Vagina (tissue), 2 donors: ENCODE data around the gene LMBRD1. TPM values are rescaled to one million over a fixed set of nuclear protein-coding genes. Genes with fewer than 3 reads are reported as not detected.

Source experiments
- DNase-seq, 2 donors: peaks; one replicate each; pipeline ENCODE4 v3.0.0-alpha.2; 2017; ENCODE audit errors: extremely low spot score in 2 of 2
- H3K27ac ChIP-seq: fragments of 200-600 bp; sonication (generic); one replicate; pipeline ENCODE4 v1.5.1; 2019
- H3K27me3 ChIP-seq: fragments of 200-600 bp; sonication (generic); one replicate; pipeline ENCODE4 v1.5.1; 2019
- H3K36me3 ChIP-seq, 2 donors: fragments of 200-600 bp; sonication (generic); one replicate each; pipeline ENCODE4 v1.5.1; 2017 to 2019
- H3K4me1 ChIP-seq: fragments of 200-600 bp; sonication (generic); one replicate; pipeline ENCODE4 v1.5.1; 2019
- H3K4me3 ChIP-seq, 2 donors: fragments of 200-600 bp; sonication (generic); 1 replicate in 1 of 2; 2 replicates in 1 of 2; pipeline ENCODE4 v1.5.1; 2016 to 2019
- H3K9me3 ChIP-seq: fragments of 200-600 bp; sonication (generic); one replicate; pipeline ENCODE4 v1.5.1; 2019
- POLR2A ChIP-seq, 2 donors: fragments of 450-650 bp; IDR thresholded peaks; one replicate each; pipeline ENCODE4 v1.6.1; 2017; ENCODE audit warnings: antibody characterized with exemption in 2 of 2, mild to moderate bottlenecking in 2 of 2, moderate library complexity in 2 of 2
- POLR2AphosphoS5 ChIP-seq, 2 donors: sonication (generic); formaldehyde crosslinking; IDR thresholded peaks; one replicate each; pipeline ENCODE4 v1.9.0; 2017; ENCODE audit warnings: antibody characterized with exemption in 2 of 2, mild to moderate bottlenecking in 2 of 2, low read depth in 1 of 2; ENCODE audit not compliant: insufficient read depth in 1 of 2
- intact Hi-C: fragments of 100-400 bp; cut with DNase I; formaldehyde crosslinking; loops from one replicate; pipeline ENCODE4 v1.15.1; 2023
- total RNA-seq: library from RNA; depleted of rRNA; stranded (reverse); fragments of >200 nt; gene quantifications from one replicate; pipeline ENCODE4 v1.2.3, GENCODE V29; 2016
- TF ChIP-seq, protein P1 (sequence below), 3 experiments: fragments of 450-650 bp in 2 of 3; fragments of 200-600 bp in 1 of 3; sonication (generic) in 1 of 3; IDR thresholded peaks; one replicate each; pipeline ENCODE4 v1.5.1; 2017 to 2019; ENCODE audit warnings: antibody characterized with exemption in 3 of 3, mild to moderate bottlenecking in 2 of 3, moderate library complexity in 2 of 3

LMBRD1 gene
- total RNA-seq, 1 donor from 2014 or later: 36.6 TPM

- TF ChIP-seq POLR2A (IDR thresholded peaks at IDR 0.05) (no peak), POLR2AphosphoS5 (IDR thresholded peaks at IDR 0.05; ENCODE audit: insufficient read depth in 1 of 2, low read depth in 1 of 2) (no peak)
- TF ChIP-seq, protein P1, sequence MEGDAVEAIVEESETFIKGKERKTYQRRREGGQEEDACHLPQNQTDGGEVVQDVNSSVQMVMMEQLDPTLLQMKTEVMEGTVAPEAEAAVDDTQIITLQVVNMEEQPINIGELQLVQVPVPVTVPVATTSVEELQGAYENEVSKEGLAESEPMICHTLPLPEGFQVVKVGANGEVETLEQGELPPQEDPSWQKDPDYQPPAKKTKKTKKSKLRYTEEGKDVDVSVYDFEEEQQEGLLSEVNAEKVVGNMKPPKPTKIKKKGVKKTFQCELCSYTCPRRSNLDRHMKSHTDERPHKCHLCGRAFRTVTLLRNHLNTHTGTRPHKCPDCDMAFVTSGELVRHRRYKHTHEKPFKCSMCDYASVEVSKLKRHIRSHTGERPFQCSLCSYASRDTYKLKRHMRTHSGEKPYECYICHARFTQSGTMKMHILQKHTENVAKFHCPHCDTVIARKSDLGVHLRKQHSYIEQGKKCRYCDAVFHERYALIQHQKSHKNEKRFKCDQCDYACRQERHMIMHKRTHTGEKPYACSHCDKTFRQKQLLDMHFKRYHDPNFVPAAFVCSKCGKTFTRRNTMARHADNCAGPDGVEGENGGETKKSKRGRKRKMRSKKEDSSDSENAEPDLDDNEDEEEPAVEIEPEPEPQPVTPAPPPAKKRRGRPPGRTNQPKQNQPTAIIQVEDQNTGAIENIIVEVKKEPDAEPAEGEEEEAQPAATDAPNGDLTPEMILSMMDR (IDR thresholded peaks at IDR 0.05): no peak
- Histone ChIP-seq H3K36me3 (no peaks in the 10 kb centered on the region), H3K9me3 (no peaks in the 10 kb centered on the region), H3K4me3 (no peak overlapping the region), H3K27ac (no peak overlapping the region), H3K27me3 (no peaks in the 10 kb centered on the region), H3K4me1 (no peaks in the 10 kb centered on the region)
- no peak for DNase-seq
- intact Hi-C loops: no loop called here
These were observed 131.4 kb downstream of the LMBRD1 start for GRCh38 chr6:69665437-69665836.

- Histone ChIP-seq H3K27me3 (no peaks in the 10 kb centered on the region), H3K4me1 (no peaks in the 10 kb centered on the region), H3K9me3 (no peaks in the 10 kb centered on the region), H3K27ac (no peak overlapping the region), H3K4me3 (no peak overlapping the region), H3K36me3 (no peaks in the 10 kb centered on the region)
- DNase-seq: no peak
- intact Hi-C loops: no loop called here
- TF ChIP-seq, protein P1 (IDR thresholded peaks at IDR 0.05): no peak
- TF ChIP-seq POLR2AphosphoS5 (IDR thresholded peaks at IDR 0.05; ENCODE audit: insufficient read depth in 1 of 2, low read depth in 1 of 2) (no peak), POLR2A (IDR thresholded peaks at IDR 0.05) (no peak)
These were observed 132.3 kb downstream of the LMBRD1 start for GRCh38 chr6:69664551-69664950.

DNA sequence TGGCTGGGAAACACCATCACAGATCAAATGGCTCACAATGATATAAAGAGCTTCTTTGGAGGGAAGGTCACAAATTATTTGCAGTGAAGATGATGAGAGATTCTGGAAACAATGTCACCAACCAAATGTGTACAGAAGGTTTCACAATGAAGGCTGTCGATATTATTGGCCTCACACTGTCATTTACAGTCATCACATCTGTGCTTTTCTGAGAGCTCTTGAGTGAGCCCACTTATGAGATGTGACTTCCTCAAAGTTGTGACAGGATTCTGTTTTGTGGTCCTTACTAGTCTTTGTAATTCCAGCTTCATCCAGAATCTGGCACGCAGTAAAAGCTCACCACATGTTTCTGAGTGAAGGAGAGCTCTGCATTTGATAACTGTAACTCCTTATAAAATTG is 133.6 kb downstream of the LMBRD1 start:
- no peaks in the 10 kb centered on the region for H3K4me1 ChIP-seq
- intact Hi-C loops: no loop called here
- H3K27ac ChIP-seq: no peak overlapping the region
- TF ChIP-seq POLR2A (IDR thresholded peaks at IDR 0.05): no peak
- TF ChIP-seq, protein P1 (IDR thresholded peaks at IDR 0.05): no peak
- no peak for TF ChIP-seq POLR2AphosphoS5 (IDR thresholded peaks at IDR 0.05; ENCODE audit: insufficient read depth in 1 of 2, low read depth in 1 of 2)
- no peaks in the 10 kb centered on the region for H3K9me3 ChIP-seq
- H3K4me3 ChIP-seq: no peak overlapping the region
- no peaks in the 10 kb centered on the region for H3K27me3 ChIP-seq
- no peaks in the 10 kb centered on the region for H3K36me3 ChIP-seq
- DNase-seq: no peak

DNA sequence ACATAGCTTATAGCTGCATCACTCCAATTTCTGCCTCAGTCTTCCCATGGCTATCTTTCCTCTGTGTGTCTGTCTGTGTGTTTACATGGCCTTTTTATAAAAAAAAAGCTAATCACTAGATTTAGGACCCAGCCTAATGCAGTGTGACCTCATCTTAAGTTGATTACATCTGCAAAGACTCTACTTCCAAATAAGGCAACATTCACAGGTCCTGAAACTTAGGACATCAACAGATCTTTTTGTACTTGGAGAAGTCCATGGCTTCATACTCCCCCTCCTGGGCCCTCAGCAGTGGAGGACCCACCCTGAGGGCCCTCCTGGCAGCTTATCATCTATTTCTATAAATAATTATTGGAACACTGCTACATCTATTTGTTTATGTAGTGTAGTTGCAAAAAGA is 146.1 kb downstream of the LMBRD1 start:
- Histone ChIP-seq H3K9me3 (no peaks in the 10 kb centered on the region), H3K4me1 (no peaks in the 10 kb centered on the region), H3K4me3 (no peak overlapping the region), H3K36me3 (no peaks in the 10 kb centered on the region), H3K27ac (no peak overlapping the region), H3K27me3 (no peaks in the 10 kb centered on the region)
- no peak for DNase-seq
- intact Hi-C loops: no loop called here
- no peak for TF ChIP-seq POLR2AphosphoS5 (IDR thresholded peaks at IDR 0.05; ENCODE audit: insufficient read depth in 1 of 2, low read depth in 1 of 2)
- no peak for TF ChIP-seq POLR2A (IDR thresholded peaks at IDR 0.05)
- TF ChIP-seq, protein P1 (IDR thresholded peaks at IDR 0.05): no peak

DNA sequence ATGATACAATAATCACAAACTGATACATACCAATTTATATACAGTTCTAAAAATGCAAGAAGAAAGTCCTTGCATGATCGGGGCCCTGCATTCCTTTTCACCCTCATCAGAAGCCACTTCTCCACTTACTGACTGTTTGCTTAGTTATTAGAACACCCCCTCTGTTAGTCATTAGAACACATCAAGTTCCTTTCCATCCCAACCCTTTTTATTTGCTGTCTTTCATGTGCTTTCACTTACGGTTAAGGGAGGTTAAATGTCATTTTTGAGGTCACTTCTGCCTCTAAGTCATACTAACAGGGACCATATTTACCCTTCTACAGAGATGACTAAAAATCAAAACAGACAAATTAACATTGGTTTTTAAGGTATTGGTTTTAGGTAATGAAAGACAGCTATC is 149.1 kb downstream of the LMBRD1 start:
- TF ChIP-seq POLR2AphosphoS5 (IDR thresholded peaks at IDR 0.05; ENCODE audit: insufficient read depth in 1 of 2, low read depth in 1 of 2): no peak
- TF ChIP-seq, protein P1 (IDR thresholded peaks at IDR 0.05): no peak
- no peak for TF ChIP-seq POLR2A (IDR thresholded peaks at IDR 0.05)
- no peaks in the 10 kb centered on the region for H3K36me3 ChIP-seq
- intact Hi-C loops: no loop called here
- no peaks in the 10 kb centered on the region for H3K4me1 ChIP-seq
- no peak overlapping the region for H3K27ac ChIP-seq
- H3K4me3 ChIP-seq: no peak overlapping the region
- H3K9me3 ChIP-seq: no peaks in the 10 kb centered on the region
- DNase-seq: no peak
- H3K27me3 ChIP-seq: no peaks in the 10 kb centered on the region
